AG04449 (cell line): ENCODE measurements around the gene IWS1.

ENCODE experiments used
- CTCF ChIA-PET: fragments of 350-600 bp; formaldehyde crosslinking; extraction: SDS; loops from one replicate; lab custom pipeline; 2021; ENCODE audit warnings: antibody characterized with exemption; lab: Yijun Ruan, JAX
- POLR2A ChIA-PET: fragments of 400-600, 350-600 bp; formaldehyde crosslinking; extraction: SDS; loops from one replicate; lab custom pipeline; 2020; ENCODE audit warnings: antibody characterized with exemption, inconsistent platforms; lab: Yijun Ruan, JAX
- DNase-seq: peaks from one replicate; pipeline ENCODE4 v3.0.0-alpha.2; 2010; ENCODE audit warnings: low read depth, low spot score
- H3K4me3 ChIP-seq: 2 replicates; pipeline ENCODE4 v1.5.1; 2011; ENCODE audit warnings: low read depth, mild to moderate bottlenecking, control low read depth, low read length
- TF ChIP-seq, protein P1 (sequence below): IDR thresholded peaks from one replicate; pipeline ENCODE4 v1.5.1; 2011; ENCODE audit warnings: mild to moderate bottlenecking, moderate library complexity, low read length, control low read depth, inconsistent platforms; ENCODE audit not compliant: insufficient read depth; ENCODE audit errors: missing control alignments

Gene IWS1

DNA sequence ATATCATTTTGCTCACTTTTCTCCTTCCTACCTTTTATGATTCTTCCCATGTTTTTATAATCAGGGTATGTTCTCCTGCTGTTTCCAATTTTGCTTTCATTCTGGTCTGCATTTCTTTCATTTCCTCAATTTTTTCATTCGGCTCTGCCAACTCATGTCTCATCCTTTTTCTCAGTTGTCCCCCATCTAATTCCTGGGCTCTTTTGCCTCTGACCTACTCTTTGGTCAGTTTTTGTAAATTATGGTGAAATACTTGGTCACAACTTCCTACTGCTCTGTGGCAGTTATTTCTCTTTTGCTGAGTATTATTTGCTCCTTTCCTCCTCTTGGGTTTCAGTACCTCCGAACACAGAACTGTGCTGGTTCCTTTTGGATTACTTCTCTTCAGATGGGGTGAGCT is 36.6 kb upstream of the IWS1 start:
- TF ChIP-seq, protein P1, sequence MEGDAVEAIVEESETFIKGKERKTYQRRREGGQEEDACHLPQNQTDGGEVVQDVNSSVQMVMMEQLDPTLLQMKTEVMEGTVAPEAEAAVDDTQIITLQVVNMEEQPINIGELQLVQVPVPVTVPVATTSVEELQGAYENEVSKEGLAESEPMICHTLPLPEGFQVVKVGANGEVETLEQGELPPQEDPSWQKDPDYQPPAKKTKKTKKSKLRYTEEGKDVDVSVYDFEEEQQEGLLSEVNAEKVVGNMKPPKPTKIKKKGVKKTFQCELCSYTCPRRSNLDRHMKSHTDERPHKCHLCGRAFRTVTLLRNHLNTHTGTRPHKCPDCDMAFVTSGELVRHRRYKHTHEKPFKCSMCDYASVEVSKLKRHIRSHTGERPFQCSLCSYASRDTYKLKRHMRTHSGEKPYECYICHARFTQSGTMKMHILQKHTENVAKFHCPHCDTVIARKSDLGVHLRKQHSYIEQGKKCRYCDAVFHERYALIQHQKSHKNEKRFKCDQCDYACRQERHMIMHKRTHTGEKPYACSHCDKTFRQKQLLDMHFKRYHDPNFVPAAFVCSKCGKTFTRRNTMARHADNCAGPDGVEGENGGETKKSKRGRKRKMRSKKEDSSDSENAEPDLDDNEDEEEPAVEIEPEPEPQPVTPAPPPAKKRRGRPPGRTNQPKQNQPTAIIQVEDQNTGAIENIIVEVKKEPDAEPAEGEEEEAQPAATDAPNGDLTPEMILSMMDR: no peak
- H3K4me3 ChIP-seq: no peak overlapping the region
- ChIA-PET CTCF (no interaction called here), POLR2A (no interaction called here)
- no peak for DNase-seq

DNA sequence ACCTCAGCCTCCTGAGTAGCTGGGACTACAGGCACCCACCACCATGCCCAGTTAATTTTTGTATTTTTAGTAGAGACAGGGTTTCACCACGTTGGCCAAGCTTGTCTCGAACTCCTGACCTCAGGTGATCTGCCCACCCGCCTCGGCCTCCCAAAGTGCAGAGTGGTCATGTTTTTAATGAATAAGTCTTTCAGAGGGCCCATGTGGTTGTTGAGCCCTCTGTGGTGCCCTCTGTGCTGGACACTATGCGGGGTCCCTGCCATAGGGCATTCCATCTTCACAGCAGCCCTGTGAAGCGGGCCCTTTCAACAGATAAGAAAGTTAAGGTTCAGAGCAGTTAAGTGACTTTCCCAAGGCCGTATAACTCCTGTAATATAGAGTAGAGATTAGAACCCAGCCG is 35.1 kb upstream of the IWS1 start:
- no peak for DNase-seq
- TF ChIP-seq, protein P1: no peak
- POLR2A ChIA-PET: no interaction called here
- CTCF ChIA-PET: no interaction called here
- no peak overlapping the region for H3K4me3 ChIP-seq

DNA sequence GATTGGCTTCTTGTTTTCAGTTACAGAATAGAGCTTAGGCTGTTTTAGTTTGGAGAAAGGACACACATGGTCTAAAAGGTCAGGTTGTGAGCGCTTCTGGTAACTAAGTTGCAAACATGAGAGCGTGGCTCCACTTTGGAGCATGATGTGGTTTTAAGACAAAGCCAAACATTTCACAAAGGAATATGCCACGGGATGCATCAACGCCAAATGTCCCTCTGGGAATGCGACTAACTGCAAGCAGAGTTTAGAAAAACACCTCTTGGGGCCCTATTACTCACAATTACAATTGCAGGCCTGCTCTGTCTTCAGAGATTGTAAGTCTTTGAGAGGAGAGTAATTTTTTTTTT is 34.6 kb upstream of the IWS1 start:
- POLR2A ChIA-PET: no interaction called here
- CTCF ChIA-PET: no interaction called here
- H3K4me3 ChIP-seq: no peak overlapping the region
- TF ChIP-seq, protein P1: no peak
- no peak for DNase-seq

- CTCF ChIA-PET: no interaction called here
- TF ChIP-seq, protein P1: peak; percentile 3
- no peak for DNase-seq
- POLR2A ChIA-PET: no interaction called here
- no peak overlapping the region for H3K4me3 ChIP-seq
These were observed 34.1 kb upstream of the IWS1 start for GRCh38 chr2:127560201-127560930.

- CTCF ChIA-PET: interaction anchor here (1.0 kb wide), 1 partner anchor 8 kb away, joined by 3 read pairs; no protein-coding TSS in a partner anchor
- TF ChIP-seq, protein P1: no peak
- no peak for DNase-seq
- POLR2A ChIA-PET: no interaction called here
- no peak overlapping the region for H3K4me3 ChIP-seq
These were observed 33.2 kb upstream of the IWS1 start for GRCh38 chr2:127559454-127559853.

GRCh38 chr2:127558911-127559310 is 32.6 kb upstream of the IWS1 start:
- ChIA-PET CTCF (interaction anchor here (1.0 kb wide), 1 partner anchor 9 kb away, joined by 3 read pairs; no protein-coding TSS in a partner anchor), POLR2A (no interaction called here)
- DNase-seq: no peak
- H3K4me3 ChIP-seq: no peak overlapping the region
- TF ChIP-seq, protein P1: no peak
